Measurements from ENCODE around the gene ALDH3A1.

ALDH3A1 gene

DNA sequence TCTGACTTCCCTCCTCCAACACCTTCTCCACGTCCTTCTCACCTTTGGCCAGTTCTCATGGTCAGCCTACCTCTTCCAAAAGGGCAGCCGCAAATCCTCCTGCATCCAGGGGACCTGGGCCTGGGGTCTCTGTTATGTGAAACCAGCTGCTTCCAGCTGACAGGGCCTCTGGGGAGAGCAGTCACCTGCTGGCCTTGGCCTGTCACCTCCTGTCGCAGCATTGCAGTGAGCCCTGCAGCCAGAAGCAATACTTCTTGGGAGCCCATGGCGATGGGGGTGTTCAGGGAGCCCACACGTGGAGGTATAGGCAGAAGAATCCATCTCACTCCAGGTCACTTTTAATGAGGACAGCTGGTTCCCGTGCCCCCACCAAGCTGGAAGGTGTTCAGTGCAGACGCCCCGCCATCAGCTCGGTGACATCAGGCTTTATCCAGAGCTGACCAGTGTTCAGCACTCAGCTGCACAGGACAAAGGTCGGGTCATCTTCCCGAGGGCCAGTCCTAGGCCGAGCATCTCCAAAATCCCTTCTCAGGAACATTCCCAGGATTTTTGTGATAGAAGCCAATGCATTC lies 30.0 kb downstream of the ALDH3A1 start:
- no peak for TF ChIP-seq CTCF (IDR thresholded peaks at IDR 0.05; ENCODE audit: borderline replicate concordance, insufficient read depth, low read depth, low read length)
- no peak overlapping the region for H3K4me3 ChIP-seq (ENCODE audit: low read depth, low read length)

DNA sequence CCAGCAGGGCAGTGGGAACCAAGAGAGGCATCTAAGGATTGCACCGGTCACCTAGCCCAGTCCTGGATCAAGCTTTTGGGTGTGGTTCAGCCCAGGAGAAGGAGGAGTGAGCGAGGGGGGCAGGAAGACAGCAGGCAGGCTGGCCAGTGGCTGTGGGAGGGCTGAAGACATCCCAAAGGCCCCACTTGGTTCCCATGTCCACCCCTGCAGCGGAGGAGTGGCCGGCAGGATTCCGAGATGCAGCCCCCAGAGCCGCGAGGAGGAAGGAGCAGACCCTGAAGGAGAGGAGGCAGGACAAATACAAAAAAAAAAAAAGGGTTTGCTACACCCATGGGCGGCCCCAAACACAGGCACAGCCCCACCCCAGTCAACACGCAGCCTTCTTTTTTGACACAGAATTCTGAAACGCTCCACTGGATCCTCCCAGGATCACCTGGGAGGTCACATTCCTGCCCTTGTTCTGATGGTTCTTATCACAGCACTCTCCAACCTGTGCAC lies 30.6 kb downstream of the ALDH3A1 start:
- no peak for TF ChIP-seq CTCF (IDR thresholded peaks at IDR 0.05; ENCODE audit: borderline replicate concordance, insufficient read depth, low read depth, low read length)
- H3K4me3 ChIP-seq (ENCODE audit: low read depth, low read length) = no peak overlapping the region

- TF ChIP-seq CTCF (IDR thresholded peaks at IDR 0.05; ENCODE audit: borderline replicate concordance, insufficient read depth, low read depth, low read length) = no peak
- no peak overlapping the region for H3K4me3 ChIP-seq (ENCODE audit: low read depth, low read length)
Observed at GRCh38 chr17:19717031-19717360, 31.1 kb downstream of the ALDH3A1 start.

GRCh38 chr17:19716108-19717030 lies 31.7 kb downstream of the ALDH3A1 start, which contains the start of gene SLC47A2:
SLC47A2 (minus strand) TSS chr17:19716584; CDS start chr17:19716555, 29 bp downstream.
- TF ChIP-seq CTCF (IDR thresholded peaks at IDR 0.05; ENCODE audit: borderline replicate concordance, insufficient read depth, low read depth, low read length) = no peak
- no peak within 1 kb of the TSS for H3K4me3 ChIP-seq (ENCODE audit: low read depth, low read length)

DNA sequence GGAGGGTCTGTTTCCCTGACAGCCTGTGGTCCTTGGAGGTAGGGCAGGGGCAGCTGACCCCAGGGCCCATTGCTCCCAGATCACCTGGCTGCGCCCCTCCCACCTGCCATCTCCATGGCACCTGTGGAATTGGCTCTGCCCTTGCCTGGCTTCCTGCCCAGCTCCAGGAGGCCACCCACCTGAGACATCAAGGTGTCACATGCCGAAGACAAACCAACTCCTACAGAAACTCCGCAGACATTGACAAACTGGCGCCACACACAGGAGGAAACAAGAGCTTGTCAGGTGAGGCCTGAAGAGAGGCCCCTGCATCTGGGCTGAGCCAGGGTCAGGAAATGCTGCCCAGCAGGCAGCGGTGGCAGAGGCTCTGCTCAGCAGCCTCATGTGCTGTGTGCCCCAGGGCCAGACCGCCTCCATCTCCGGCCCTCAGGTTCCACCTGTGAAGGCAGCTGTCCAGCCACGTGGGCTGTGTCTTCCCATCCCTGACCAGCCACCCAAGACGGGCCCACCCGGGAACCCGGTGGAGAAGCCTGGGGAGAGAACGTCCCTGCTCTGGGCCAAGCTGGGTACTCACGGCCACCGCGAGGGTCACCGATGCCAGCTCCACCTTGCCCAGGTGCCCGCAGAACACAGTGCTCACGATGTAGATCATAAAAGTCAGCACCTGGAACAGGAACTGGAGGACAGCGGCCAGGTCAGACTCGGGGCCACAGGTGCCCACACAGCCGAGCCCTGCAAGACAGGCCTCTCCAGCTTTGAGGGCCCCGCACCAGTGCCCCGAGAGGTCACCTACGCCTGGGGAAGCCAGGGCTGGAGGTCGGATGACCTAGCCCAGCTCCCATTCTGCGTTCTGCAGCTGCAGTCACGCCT lies 33.3 kb downstream of the ALDH3A1 start:
- H3K4me3 ChIP-seq (ENCODE audit: low read depth, low read length) = no peak overlapping the region
- no peak for TF ChIP-seq CTCF (IDR thresholded peaks at IDR 0.05; ENCODE audit: borderline replicate concordance, insufficient read depth, low read depth, low read length)

- H3K4me3 ChIP-seq (ENCODE audit: low read depth, low read length) = no peak overlapping the region
- TF ChIP-seq CTCF (IDR thresholded peaks at IDR 0.05; ENCODE audit: borderline replicate concordance, insufficient read depth, low read depth, low read length) = no peak
Observed at GRCh38 chr17:19713901-19714361, 34.2 kb downstream of the ALDH3A1 start.
